Measurements from ENCODE around the gene SMIM9.

DNA sequence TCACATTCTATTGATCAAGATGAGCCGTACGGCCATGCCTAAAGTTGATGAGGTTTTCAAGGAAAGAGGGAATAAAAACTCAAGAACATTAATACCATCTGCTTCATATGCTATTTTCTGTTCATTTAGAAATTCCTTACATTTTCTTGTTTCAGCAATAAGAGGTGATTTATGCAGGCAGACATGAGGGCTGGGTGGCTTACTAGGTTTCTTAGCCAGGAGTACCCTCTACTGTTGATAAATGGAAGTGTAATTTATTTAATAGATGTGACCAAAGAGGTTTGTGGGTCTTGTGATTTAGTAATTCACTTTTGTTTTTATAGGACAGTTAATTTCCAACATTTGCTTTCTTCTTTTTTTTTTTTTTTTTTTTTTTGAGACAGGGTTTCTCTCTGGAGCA, 6.4 kb upstream of the SMIM9 start:
- TF ChIP-seq, protein P1, sequence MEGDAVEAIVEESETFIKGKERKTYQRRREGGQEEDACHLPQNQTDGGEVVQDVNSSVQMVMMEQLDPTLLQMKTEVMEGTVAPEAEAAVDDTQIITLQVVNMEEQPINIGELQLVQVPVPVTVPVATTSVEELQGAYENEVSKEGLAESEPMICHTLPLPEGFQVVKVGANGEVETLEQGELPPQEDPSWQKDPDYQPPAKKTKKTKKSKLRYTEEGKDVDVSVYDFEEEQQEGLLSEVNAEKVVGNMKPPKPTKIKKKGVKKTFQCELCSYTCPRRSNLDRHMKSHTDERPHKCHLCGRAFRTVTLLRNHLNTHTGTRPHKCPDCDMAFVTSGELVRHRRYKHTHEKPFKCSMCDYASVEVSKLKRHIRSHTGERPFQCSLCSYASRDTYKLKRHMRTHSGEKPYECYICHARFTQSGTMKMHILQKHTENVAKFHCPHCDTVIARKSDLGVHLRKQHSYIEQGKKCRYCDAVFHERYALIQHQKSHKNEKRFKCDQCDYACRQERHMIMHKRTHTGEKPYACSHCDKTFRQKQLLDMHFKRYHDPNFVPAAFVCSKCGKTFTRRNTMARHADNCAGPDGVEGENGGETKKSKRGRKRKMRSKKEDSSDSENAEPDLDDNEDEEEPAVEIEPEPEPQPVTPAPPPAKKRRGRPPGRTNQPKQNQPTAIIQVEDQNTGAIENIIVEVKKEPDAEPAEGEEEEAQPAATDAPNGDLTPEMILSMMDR (IDR thresholded peaks at IDR 0.05; ENCODE audit: insufficient read depth, low read length) = no peak
- TF ChIP-seq, protein P2, sequence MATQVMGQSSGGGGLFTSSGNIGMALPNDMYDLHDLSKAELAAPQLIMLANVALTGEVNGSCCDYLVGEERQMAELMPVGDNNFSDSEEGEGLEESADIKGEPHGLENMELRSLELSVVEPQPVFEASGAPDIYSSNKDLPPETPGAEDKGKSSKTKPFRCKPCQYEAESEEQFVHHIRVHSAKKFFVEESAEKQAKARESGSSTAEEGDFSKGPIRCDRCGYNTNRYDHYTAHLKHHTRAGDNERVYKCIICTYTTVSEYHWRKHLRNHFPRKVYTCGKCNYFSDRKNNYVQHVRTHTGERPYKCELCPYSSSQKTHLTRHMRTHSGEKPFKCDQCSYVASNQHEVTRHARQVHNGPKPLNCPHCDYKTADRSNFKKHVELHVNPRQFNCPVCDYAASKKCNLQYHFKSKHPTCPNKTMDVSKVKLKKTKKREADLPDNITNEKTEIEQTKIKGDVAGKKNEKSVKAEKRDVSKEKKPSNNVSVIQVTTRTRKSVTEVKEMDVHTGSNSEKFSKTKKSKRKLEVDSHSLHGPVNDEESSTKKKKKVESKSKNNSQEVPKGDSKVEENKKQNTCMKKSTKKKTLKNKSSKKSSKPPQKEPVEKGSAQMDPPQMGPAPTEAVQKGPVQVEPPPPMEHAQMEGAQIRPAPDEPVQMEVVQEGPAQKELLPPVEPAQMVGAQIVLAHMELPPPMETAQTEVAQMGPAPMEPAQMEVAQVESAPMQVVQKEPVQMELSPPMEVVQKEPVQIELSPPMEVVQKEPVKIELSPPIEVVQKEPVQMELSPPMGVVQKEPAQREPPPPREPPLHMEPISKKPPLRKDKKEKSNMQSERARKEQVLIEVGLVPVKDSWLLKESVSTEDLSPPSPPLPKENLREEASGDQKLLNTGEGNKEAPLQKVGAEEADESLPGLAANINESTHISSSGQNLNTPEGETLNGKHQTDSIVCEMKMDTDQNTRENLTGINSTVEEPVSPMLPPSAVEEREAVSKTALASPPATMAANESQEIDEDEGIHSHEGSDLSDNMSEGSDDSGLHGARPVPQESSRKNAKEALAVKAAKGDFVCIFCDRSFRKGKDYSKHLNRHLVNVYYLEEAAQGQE (IDR thresholded peaks at IDR 0.05; ENCODE audit: insufficient replicate concordance, low read depth) = no peak
- no peak for TF ChIP-seq POLR2AphosphoS5 (IDR thresholded peaks at IDR 0.05; ENCODE audit: low read depth)
- TF ChIP-seq GABPA (IDR thresholded peaks at IDR 0.05; ENCODE audit: low read depth) = no peak

Measured in HL-60 (cell line).